H54 (cell line): ENCODE measurements around the gene VRK1.
"Not testable (repeated sequence)": the region's sequence is repeated elsewhere in the genome, so short reads cannot be mapped to it uniquely, and the experiment has no call there.

Experiments used
- DNase-seq: peaks from one replicate; pipeline ENCODE4 v3.0.0; 2011; ENCODE audit warnings: low spot score, mixed read lengths; ENCODE audit not compliant: insufficient read length
- FAIRE-seq: peaks from 3 replicates; lab custom pipeline; 2011; peaks lifted over from hg19 to GRCh38; lab: Jason Lieb, UNC
- POLR2A ChIP-seq: IDR thresholded peaks from 2 replicates; pipeline ENCODE4 v1.6.1; 2011; ENCODE audit warnings: low read depth, mild to moderate bottlenecking, low read length

The VRK1 gene

GRCh38 chr14:96851694-96852381 lies 54.7 kb downstream of the VRK1 start:
- FAIRE-seq = no peak
- TF ChIP-seq POLR2A = no peak
- no peak for DNase-seq

GRCh38 chr14:96852823-96853422 lies 55.7 kb downstream of the VRK1 start:
- DNase-seq = no peak
- no peak for TF ChIP-seq POLR2A
- FAIRE-seq = peak; percentile 27

- no peak for DNase-seq
- no peak for FAIRE-seq
- TF ChIP-seq POLR2A = no peak
Observed at GRCh38 chr14:96858643-96859042, 61.5 kb downstream of the VRK1 start.

GRCh38 chr14:96861568-96862310 lies 64.6 kb downstream of the VRK1 start:
- FAIRE-seq = no peak
- no peak for TF ChIP-seq POLR2A
- no peak for DNase-seq

- FAIRE-seq = no peak
Observed at GRCh38 chr14:96863327-96863985, 66.3 kb downstream of the VRK1 start.

GRCh38 chr14:96863986-96864330 lies 66.8 kb downstream of the VRK1 start:
- DNase-seq (no peak), FAIRE-seq (no peak)
- TF ChIP-seq POLR2A = no peak

More at GRCh38 chr14:96863327-96863985, 66.3 kb downstream of the VRK1 start:
- TF ChIP-seq POLR2A = no peak
- no peak for DNase-seq

- no peak for TF ChIP-seq POLR2A
- DNase-seq (no peak), FAIRE-seq (no peak)
Observed at GRCh38 chr14:96867634-96868033, 70.5 kb downstream of the VRK1 start.

- FAIRE-seq = no peak
- TF ChIP-seq POLR2A = no peak
- no peak for DNase-seq
Observed at GRCh38 chr14:96874127-96874526, 76.9 kb downstream of the VRK1 start.

- no peak for TF ChIP-seq POLR2A
- DNase-seq (no peak), FAIRE-seq (no peak)
Observed at GRCh38 chr14:96876747-96877146, 79.6 kb downstream of the VRK1 start.

GRCh38 chr14:96881713-96882112 lies 84.5 kb downstream of the VRK1 start:
- DNase-seq (no peak), FAIRE-seq (no peak)
- no peak for TF ChIP-seq POLR2A

- not testable (repeated sequence) for DNase-seq, FAIRE-seq
Observed at GRCh38 chr14:96883974-96884373, 86.8 kb downstream of the VRK1 start.

- FAIRE-seq (no peak), DNase-seq (no peak)
Observed at GRCh38 chr14:96888158-96888557, 91.0 kb downstream of the VRK1 start.

GRCh38 chr14:96888593-96888992 lies 91.4 kb downstream of the VRK1 start:
- no peak for FAIRE-seq
- DNase-seq = no peak
- TF ChIP-seq POLR2A = no peak

More at GRCh38 chr14:96888158-96888557, 91.0 kb downstream of the VRK1 start:
- TF ChIP-seq POLR2A = no peak

- FAIRE-seq (no peak), DNase-seq (no peak)
- no peak for TF ChIP-seq POLR2A
Observed at GRCh38 chr14:96889091-96889490, 91.9 kb downstream of the VRK1 start.
